Keratinocyte (primary cell): ENCODE data around the gene FMR1NB. TPM values are rescaled to one million over a fixed set of nuclear protein-coding genes. Genes with fewer than 3 reads are reported as not detected.

Experiments
- DNase-seq: peaks from one replicate; pipeline ENCODE4 v3.0.0-alpha.2; 2011; ENCODE audit warnings: low read depth, missing footprints, low spot score
- FAIRE-seq: peaks from 2 replicates; lab custom pipeline; 2011; peaks lifted over from hg19 to GRCh38; lab: Jason Lieb, UNC
- H2AFZ ChIP-seq: 2 replicates; pipeline ENCODE4 v1.6.0; 2012; ENCODE audit warnings: low read length, control low read depth, inconsistent platforms; ENCODE audit not compliant: control insufficient read depth
- H3K27ac ChIP-seq: 2 replicates; pipeline ENCODE4 v1.5.1; 2011; ENCODE audit warnings: low read length; ENCODE audit not compliant: control insufficient read depth, insufficient read depth
- H3K27me3 ChIP-seq: 3 replicates; pipeline ENCODE4 v1.6.0; 2011; ENCODE audit warnings: low read length; ENCODE audit not compliant: control insufficient read depth, insufficient read depth; ENCODE audit errors: extremely low read depth
- H3K36me3 ChIP-seq, 2 experiments: 2 replicates in 1 of 2; 3 replicates in 1 of 2; pipeline ENCODE4 v1.5.1; 2011; ENCODE audit warnings: low read length in 2 of 2, mild to moderate bottlenecking in 1 of 2; ENCODE audit not compliant: control insufficient read depth in 2 of 2, insufficient read depth in 2 of 2; ENCODE audit errors: extremely low read depth in 1 of 2
- H3K4me1 ChIP-seq: 3 replicates; pipeline ENCODE4 v1.5.1; 2011; ENCODE audit warnings: low read length; ENCODE audit not compliant: control insufficient read depth, insufficient read depth; ENCODE audit errors: extremely low read depth
- H3K4me2 ChIP-seq: 3 replicates; pipeline ENCODE4 v1.6.0; 2011; ENCODE audit warnings: low read depth, low read length; ENCODE audit not compliant: control insufficient read depth, insufficient read depth; ENCODE audit errors: extremely low read depth
- H3K4me3 ChIP-seq, 3 experiments: fragments of 200-600 bp in 1 of 3; sonication (generic) in 1 of 3; 2 replicates in 2 of 3; 3 replicates in 1 of 3; pipeline ENCODE4 v1.5.1; 2011 to 2016; ENCODE audit warnings: low read length in 3 of 3, mild to moderate bottlenecking in 3 of 3, control low read depth in 2 of 3, inconsistent platforms in 1 of 3, low read depth in 1 of 3, mixed read lengths in 1 of 3, mixed run types in 1 of 3, moderate library complexity in 1 of 3; ENCODE audit not compliant: control insufficient read depth in 2 of 3, insufficient read depth in 2 of 3; ENCODE audit errors: extremely low read depth in 1 of 3
- H3K79me2 ChIP-seq: 2 replicates; pipeline ENCODE4 v1.6.0; 2012; ENCODE audit warnings: low read length; ENCODE audit not compliant: control insufficient read depth, insufficient read depth
- H3K9ac ChIP-seq: 3 replicates; pipeline ENCODE4 v1.6.0; 2011; ENCODE audit warnings: low read length; ENCODE audit not compliant: control insufficient read depth, insufficient read depth; ENCODE audit errors: extremely low read depth
- H3K9me1 ChIP-seq: 3 replicates; pipeline ENCODE4 v1.6.0; 2011; ENCODE audit warnings: low read length; ENCODE audit not compliant: control insufficient read depth, insufficient read depth; ENCODE audit errors: extremely low read depth
- H3K9me3 ChIP-seq: 2 replicates; pipeline ENCODE4 v1.5.1; 2012; ENCODE audit warnings: low read depth, low read length; ENCODE audit not compliant: control insufficient read depth
- H4K20me1 ChIP-seq: 3 replicates; pipeline ENCODE4 v1.6.0; 2011; ENCODE audit warnings: low read length; ENCODE audit not compliant: control insufficient read depth, insufficient read depth; ENCODE audit errors: extremely low read depth
- EZH2 ChIP-seq: IDR thresholded peaks from one replicate; pipeline ENCODE4 v1.6.1; 2012; ENCODE audit warnings: inconsistent platforms, mild to moderate bottlenecking, low read length, moderate library complexity
- dilution Hi-C: fragments of 300-500 bp; cut with MboI; formaldehyde crosslinking; loops from one replicate; pipeline ENCODE4 v1.7.0; 2020; ENCODE audit warnings: low sequenced_read_pairs; ENCODE audit not compliant: extremely low pct_ligation_motif_present
- polyA minus RNA-seq, 3 experiments: library from RNA; depleted of rRNA, polyadenylated mRNA; stranded (reverse); fragments of >200 nt; gene quantifications; 1 replicate in 1 of 3; 2 replicates in 1 of 3; 3 replicates in 1 of 3; pipeline ENCODE4 v1.2.3, GENCODE V29; 2011
- polyA plus RNA-seq, 5 experiments: library from polyadenylated mRNA; depleted of rRNA in 3 of 5; stranded (reverse) in 3 of 5; stranded (forward) in 1 of 5; unstranded in 1 of 5; fragments of >200 nt; gene quantifications; 1 replicate in 1 of 5; 2 replicates in 3 of 5; 3 replicates in 1 of 5; pipeline versions ENCODE4 v1.2.1 to v1.2.3, GENCODE V29; 2011 to 2012; ENCODE audit warnings: missing spikeins in 2 of 5, low read depth in 1 of 5, low replicate concordance in 1 of 5
- TF ChIP-seq, protein P1 (sequence below), 3 experiments: IDR thresholded peaks in 1 of 3; conservative IDR thresholded peaks in 1 of 3; optimal IDR thresholded peaks in 1 of 3; 2 replicates in 2 of 3; 3 replicates in 1 of 3; pipeline versions ENCODE3 to v1.5.1; 2011; ENCODE audit warnings: low read length in 3 of 3, mild to moderate bottlenecking in 3 of 3, moderate library complexity in 2 of 3, control low read depth in 1 of 3, inconsistent platforms in 1 of 3; ENCODE audit not compliant: insufficient read depth in 2 of 3; ENCODE audit errors: extremely low read depth in 1 of 3

The FMR1NB gene
- polyA plus RNA-seq (not detected in 3 replicates), polyA minus RNA-seq (not detected in 3 replicates)
- polyA plus RNA-seq (2011; ENCODE audit: low read depth), result 0.51 TPM
- not detected in 2 replicates for polyA plus RNA-seq (2011; cell fraction: cytosol; rRNA removed)
- polyA plus RNA-seq (2011; cell fraction: nucleus; rRNA removed), result not detected in 2 replicates
- not detected in 2 replicates for polyA plus RNA-seq (2012; ENCODE audit: low replicate concordance)
- not detected for polyA minus RNA-seq (2011; cell fraction: cytosol; rRNA and poly(A)+ RNA removed)
- polyA minus RNA-seq (2011; cell fraction: nucleus; rRNA and poly(A)+ RNA removed), result not detected in 2 replicates

DNA sequence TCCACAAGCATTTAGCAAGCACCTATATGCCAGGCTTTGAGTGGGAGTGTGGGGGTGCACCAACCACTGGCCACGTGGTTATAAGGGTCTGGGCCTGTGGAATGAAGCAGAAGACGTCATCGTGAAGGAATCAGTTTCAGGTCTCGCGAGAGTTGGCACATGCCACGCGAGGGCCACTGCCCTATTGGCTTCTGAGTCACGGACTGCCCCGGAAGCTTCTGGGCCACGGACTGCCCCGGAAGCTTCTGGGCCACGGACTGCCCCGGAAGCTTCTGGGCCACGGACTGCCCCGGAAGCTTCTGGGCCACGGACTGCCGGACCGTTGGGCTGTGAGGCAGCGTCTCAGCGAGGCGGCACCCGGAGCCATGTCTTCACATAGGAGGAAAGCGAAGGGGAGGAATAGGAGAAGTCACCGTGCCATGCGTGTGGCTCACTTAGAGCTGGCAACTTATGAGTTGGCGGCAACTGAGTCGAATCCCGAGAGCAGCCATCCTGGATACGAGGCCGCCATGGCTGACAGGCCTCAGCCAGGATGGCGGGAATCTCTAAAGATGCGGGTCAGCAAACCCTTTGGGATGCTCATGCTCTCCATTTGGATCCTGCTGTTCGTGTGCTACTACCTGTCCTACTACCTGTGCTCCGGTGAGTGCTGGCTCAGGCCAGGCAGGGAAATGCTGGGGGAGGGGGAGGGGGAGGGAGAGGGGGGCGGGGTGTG is at the start of gene FMR1NB:
Gene FMR1NB, plus strand, starts transcription at position 300 of the 715 bp plus-strand sequence. Its CDS starts 66 bp downstream, at position 366.
- no peak for DNase-seq
- Histone ChIP-seq H3K4me3 (no peak within 1 kb of the TSS), H2AFZ (no peak within 1 kb of the TSS), H3K79me2 (no peaks in the 10 kb centered on the region), H3K27me3 (no peaks in the 10 kb centered on the region), H3K4me1 (no peaks in the 10 kb centered on the region), H3K9me1 (no peaks in the 10 kb centered on the region), H4K20me1 (no peaks in the 10 kb centered on the region), H3K4me2 (no peak within 1 kb of the TSS), H3K9me3 (no peaks in the 10 kb centered on the region), H3K36me3 (no peaks in the 10 kb centered on the region), H3K9ac (no peak within 1 kb of the TSS), H3K27ac (no peak within 1 kb of the TSS)
- dilution Hi-C loops, result no loop called here
- TF ChIP-seq EZH2, result no peak
- TF ChIP-seq, protein P1, sequence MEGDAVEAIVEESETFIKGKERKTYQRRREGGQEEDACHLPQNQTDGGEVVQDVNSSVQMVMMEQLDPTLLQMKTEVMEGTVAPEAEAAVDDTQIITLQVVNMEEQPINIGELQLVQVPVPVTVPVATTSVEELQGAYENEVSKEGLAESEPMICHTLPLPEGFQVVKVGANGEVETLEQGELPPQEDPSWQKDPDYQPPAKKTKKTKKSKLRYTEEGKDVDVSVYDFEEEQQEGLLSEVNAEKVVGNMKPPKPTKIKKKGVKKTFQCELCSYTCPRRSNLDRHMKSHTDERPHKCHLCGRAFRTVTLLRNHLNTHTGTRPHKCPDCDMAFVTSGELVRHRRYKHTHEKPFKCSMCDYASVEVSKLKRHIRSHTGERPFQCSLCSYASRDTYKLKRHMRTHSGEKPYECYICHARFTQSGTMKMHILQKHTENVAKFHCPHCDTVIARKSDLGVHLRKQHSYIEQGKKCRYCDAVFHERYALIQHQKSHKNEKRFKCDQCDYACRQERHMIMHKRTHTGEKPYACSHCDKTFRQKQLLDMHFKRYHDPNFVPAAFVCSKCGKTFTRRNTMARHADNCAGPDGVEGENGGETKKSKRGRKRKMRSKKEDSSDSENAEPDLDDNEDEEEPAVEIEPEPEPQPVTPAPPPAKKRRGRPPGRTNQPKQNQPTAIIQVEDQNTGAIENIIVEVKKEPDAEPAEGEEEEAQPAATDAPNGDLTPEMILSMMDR (optimal IDR thresholded peaks at IDR 0.05 in 1 of 3, IDR thresholded peaks at IDR 0.05 in 1 of 3, conservative IDR thresholded peaks at IDR 0.05 in 1 of 3; ENCODE audit: extremely low read depth in 1 of 3, insufficient read depth in 2 of 3, low read length in 3 of 3), result no peak
- no peak for FAIRE-seq

- H4K20me1 ChIP-seq, result no peaks in the 10 kb centered on the region
- no peaks in the 10 kb centered on the region for H3K4me1 ChIP-seq
- no peaks in the 10 kb centered on the region for H3K36me3 ChIP-seq
- no peak overlapping the region for H3K4me3 ChIP-seq
- no peak for TF ChIP-seq EZH2
- TF ChIP-seq, protein P1 (optimal IDR thresholded peaks at IDR 0.05 in 1 of 3, IDR thresholded peaks at IDR 0.05 in 1 of 3, conservative IDR thresholded peaks at IDR 0.05 in 1 of 3; ENCODE audit: extremely low read depth in 1 of 3, insufficient read depth in 2 of 3, low read length in 3 of 3), result no peak
- DNase-seq (no peak), FAIRE-seq (no peak)
- H3K27ac ChIP-seq, result no peak overlapping the region
- H2AFZ ChIP-seq, result no peak overlapping the region
- H3K79me2 ChIP-seq, result no peaks in the 10 kb centered on the region
- H3K9me1 ChIP-seq, result no peaks in the 10 kb centered on the region
- H3K9ac ChIP-seq, result no peak overlapping the region
- dilution Hi-C loops, result no loop called here
- H3K27me3 ChIP-seq, result no peaks in the 10 kb centered on the region
- H3K9me3 ChIP-seq, result no peaks in the 10 kb centered on the region
- H3K4me2 ChIP-seq, result no peak overlapping the region
Observed at GRCh38 chrX:147933815-147934214, 47.3 kb upstream of the FMR1NB start.
